ENCODE results near the gene FKBP1A.
"Not testable (repeated sequence)": the region's sequence is repeated elsewhere in the genome, so short reads cannot be mapped to it uniquely, and the experiment has no call there.

The FKBP1A gene

GRCh38 chr20:1417273-1417672 lies 24.4 kb upstream of the FKBP1A start:
- no peak for DNase-seq (ENCODE audit: low read depth in 3 of 3)

DNA sequence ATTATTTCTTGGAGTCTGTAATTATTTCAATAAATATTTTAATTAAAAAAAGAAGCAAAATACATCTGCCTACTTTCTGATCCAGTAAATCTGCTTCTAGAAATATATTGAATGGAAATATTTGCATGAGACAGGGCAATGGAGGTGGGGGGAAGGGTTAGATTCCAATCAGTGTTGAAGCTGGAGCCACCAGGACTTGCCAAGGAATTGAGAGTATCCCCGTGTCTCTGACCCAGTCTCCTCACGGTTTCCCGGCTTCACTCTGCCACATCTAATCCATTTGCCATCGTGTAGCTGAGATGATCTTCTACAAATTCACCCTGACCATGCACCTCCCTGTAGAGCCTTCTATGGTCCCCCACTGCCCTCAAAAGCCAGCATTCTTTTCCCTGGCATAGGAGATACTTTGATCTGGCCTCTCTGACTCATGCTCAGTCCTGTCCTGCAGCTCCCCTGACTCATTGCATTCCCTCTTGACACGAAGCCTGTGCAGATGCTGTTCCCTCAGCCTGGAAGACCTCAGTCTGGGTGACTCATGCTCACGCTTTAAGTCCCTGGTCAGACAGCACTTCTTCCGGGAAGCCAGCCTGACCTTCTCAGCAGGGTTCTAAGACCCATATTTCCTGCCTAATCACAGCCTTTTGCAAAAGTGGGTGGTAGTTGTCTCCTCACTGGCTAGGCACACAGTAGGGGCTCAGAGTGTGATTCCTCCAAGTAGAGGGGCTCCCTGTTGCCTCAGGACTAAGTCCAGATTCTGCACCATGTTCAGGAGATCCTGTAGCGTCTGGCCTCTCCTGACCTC lies 23.0 kb upstream of the FKBP1A start:
- no peak for DNase-seq (ENCODE audit: low read depth in 3 of 3)

- DNase-seq (ENCODE audit: low read depth in 3 of 3): no peak
Observed at GRCh38 chr20:1414982-1415381, 22.1 kb upstream of the FKBP1A start.

DNA sequence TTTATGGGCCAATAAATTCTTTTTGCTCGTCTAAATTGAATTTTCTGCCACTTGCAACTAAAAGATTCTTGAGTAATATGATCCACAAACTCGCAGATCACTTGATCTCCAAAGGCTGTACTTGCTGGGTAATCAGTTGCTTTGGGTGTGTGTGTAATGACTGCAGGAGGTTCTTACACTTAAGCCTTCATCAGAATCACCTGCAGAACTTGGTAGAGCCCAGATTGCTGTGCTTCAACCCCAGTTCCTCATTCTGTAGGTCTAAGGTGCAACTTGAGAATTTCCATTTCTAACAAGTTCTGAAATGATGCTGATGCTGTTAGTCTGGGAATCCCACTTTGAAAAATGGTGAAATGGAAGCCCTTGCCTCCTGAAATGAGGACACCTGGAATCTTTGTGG lies 12.9 kb upstream of the FKBP1A start:
- no peak for DNase-seq (ENCODE audit: low read depth in 3 of 3)

GRCh38 chr20:1403624-1404023 lies 10.8 kb upstream of the FKBP1A start:
- no peak for DNase-seq (ENCODE audit: low read depth in 3 of 3)

- no peak for DNase-seq (ENCODE audit: low read depth in 3 of 3)
Observed at GRCh38 chr20:1402149-1402548, 9.3 kb upstream of the FKBP1A start.

GRCh38 chr20:1401451-1401907 lies 8.6 kb upstream of the FKBP1A start:
- no peak for DNase-seq (ENCODE audit: low read depth in 3 of 3)

DNA sequence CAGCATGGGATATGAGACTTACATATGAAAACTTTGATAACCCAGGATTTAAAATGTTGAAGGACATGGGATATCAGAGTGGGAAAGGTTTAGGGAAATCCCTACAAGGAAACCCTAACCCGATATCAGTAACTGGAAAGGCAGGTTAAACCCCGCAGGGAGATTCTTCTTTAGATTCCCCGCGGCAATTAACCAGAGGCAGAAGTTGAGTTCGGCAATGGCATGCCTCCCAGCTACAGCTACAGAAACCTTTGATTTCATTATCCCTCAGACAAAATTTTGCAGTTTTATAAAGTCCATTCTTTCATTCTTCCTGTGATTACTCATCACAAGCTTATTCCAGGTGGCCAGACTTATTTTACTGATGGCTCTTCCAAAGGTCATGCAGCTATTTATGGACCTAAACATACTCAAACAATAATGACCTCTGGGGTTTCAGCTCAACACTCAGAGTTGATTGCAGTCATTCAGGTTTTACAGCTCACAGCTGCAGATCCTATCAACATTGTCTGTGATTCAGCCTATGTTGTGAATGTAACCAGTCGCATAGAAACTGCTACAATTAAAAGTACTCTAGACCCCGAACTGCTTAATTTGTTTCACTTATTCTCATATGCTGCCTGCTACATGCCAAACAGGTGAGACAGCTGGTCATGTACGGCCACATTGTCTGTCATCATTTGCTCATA lies 7.0 kb upstream of the FKBP1A start:
- DNase-seq (ENCODE audit: low read depth in 3 of 3): not testable (repeated sequence)

DNA sequence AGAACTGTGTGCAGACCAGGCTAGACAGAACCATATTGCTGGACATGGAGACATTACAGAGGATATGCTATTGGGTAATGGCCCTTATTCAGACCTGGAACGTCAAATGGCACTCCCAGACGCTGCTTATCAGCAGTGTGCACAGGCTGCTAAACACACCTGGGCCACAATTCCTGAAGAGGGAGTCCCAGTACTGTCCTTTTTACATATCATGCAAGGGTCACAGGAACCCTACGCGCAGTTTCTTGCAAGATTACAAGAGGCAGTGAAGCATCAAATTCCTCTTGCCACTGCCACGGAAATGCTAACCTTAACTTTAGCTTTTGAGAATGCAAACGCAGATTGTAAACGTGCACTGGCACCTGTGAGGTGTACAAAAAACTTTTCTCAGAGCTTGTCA lies 5.3 kb upstream of the FKBP1A start:
- DNase-seq (ENCODE audit: low read depth in 3 of 3): not testable (repeated sequence)

- no peak for DNase-seq (ENCODE audit: low read depth in 3 of 3)
Observed at GRCh38 chr20:1397710-1398109, 4.9 kb upstream of the FKBP1A start.

DNA sequence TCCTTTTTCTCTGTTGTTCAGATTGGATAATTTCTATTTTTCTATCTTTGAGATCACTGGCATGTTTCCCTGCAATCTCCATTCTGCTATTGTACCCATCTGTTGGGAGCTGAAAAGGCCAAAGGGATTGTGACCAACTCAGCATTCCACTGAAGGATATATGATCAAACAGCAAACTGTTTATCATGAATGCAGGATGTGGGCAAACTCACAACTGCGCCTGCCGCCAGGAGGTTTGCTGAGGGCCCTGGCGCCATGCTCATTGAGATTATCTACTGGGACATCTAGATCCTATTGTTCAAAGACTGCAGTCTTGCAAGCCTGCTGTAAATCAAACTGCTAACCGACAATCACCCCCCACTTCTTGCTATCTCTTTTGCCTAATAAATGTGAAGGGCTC lies 3.8 kb upstream of the FKBP1A start:
- DNase-seq (ENCODE audit: low read depth in 3 of 3): no peak

GRCh38 chr20:1396264-1396663 lies 3.4 kb upstream of the FKBP1A start:
- no peak for DNase-seq (ENCODE audit: low read depth in 3 of 3)

DNA sequence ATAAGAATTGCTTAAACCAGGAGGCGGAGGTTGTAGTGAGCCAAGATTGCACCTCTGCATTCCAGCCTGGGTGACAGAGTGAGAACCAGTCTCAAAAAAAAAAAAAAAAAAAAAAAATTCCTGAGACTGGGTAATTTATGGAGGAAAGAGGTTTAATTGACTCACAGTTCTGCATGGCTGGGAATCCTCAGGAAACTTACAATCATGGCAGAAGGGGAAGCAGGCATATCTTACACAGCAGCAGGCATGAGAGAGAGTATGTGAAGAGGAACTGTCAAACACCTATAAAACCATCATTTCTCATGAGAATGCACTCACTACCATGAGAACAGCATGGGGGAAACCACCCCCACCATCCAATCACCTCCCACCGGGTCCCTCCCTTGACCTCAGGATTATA lies 1.8 kb upstream of the FKBP1A start:
- no peak for DNase-seq (ENCODE audit: low read depth in 3 of 3)

GRCh38 chr20:1393507-1393882 lies 641 bp upstream of the FKBP1A start:
- DNase-seq (ENCODE audit: low read depth in 3 of 3): no peak

DNA sequence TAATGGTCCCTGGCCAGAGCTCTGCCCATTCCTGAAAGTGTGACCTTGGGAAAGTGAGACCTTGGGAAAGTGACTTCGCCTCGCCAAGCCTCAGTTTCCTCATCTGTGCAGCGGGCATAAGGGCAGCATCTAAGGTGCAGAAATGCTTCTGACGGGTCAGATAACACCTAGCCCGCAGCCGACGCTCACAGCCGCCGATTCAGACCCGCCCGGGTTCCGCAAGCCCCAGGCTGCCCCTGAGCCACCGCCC lies 486 bp downstream of the FKBP1A start:
- DNase-seq (ENCODE audit: low read depth in 3 of 3): no peak

DNA sequence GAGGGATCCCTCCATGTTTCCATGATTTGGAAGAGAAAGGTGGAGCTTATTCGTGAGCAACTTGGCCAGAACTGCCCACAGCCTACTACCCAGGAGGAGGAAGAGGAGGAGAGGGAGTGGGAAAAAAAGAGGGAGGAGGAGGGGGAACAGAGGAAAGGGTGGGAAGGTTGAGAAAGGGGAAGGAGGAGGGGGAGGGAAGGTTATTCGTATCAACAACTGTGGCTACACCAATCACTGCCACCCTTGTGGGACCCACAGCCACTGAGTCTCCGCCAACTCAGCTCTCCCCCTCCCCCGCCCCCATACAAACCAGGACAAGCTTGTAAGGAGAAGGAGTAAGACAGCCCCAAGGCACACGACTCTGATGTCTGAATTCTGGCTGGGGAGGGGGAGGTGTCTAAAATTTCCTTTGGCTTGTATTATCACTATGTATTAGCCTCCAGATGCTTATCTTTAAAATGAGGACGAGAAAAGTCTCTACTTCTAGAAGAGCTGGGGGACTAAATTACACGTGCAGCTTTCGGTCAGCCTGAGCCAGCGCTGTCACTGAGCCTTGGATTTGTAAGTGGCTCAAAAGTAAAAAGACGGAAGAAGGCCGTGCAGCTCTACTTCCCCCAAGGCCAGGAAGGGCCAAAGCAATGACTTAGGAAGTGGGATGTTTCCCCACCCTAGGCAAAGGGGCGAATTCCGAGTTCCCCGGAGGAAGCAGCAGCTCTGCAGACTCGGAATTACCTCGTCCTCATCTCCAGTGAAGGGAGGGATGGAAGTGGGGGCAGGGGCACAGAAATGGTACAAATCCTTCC lies 1.0 kb downstream of the FKBP1A start:
- no peak for DNase-seq (ENCODE audit: low read depth in 3 of 3)

GRCh38 chr20:1390581-1391403 lies 2.1 kb downstream of the FKBP1A start:
- DNase-seq (ENCODE audit: low read depth in 3 of 3): no peak

DNA sequence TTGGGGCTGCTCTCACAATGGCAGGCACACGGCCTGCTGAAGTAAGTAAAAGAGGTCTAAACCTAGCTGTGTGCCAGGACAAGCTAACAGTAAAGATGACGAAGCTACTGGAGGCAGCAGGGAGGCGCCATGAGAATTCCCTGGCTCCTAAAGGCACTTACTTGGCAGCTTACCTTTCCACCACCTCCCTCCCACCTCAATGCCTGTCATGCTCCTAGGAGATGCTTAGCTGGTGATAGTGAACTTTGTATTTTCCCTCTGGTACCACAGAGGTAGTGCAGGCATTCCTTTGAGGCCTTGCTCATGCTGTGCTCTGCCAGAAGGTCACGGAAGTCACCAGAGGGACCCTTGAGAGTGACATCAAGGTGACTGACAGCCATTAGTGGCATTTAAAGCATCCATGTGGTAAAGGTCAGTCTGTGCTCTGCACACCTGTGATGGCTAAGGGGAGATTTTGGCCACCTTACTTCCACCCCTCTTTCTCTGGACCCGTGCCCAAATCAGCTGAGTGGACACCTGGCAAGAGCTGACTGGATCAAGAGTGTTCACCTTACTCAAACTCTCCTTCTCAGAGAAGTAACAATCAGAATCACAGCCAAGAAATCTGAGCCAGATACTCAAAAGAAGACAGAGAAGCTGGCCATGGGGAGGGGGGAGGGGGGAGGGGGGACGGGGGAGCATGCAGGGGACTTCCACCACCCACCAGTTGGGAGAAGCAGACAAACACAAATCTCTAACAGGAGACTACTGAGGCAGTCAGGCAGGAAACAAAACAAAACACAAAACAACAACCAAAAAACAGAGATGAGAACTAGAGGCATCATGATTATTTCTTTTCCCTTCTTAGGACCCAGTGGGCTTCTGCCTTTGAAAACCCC lies 2.9 kb downstream of the FKBP1A start:
- DNase-seq (ENCODE audit: low read depth in 3 of 3): no peak

DNA sequence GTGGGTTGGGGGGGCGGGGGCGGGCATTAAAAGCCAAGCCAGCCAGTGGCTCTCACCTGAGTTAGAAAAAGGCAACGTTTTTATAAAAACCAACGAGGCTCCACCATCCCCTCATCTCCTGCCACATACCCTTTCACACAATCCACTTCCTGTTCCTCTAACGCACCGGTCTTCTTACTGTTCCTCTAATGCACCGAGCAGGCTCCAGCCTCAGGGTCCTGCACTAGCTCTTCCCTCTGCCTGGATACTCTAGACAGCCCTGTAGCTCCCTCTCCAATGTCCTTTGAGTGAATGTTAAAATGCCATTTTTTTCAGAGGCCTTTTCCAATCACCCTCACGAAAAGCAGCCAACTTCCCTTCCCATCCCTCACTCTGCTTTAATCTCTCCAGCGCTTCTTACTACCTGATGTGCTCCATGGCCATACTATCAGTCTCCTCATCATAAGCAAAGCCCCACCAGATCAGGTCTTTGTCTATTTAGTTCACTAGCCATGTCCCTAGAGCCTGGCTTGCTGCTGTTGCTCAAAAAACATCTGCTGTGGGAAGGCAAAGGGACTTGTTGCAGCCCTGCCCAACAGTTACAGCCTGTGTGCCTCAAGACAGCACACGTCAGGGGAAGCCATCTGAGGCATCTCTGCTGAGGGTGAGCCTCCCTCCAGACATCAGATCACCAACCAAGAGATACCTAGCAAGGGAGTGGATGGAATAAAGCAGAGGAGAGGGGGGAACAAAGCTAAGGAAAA lies 3.9 kb downstream of the FKBP1A start:
- DNase-seq (ENCODE audit: low read depth in 3 of 3): no peak

DNA sequence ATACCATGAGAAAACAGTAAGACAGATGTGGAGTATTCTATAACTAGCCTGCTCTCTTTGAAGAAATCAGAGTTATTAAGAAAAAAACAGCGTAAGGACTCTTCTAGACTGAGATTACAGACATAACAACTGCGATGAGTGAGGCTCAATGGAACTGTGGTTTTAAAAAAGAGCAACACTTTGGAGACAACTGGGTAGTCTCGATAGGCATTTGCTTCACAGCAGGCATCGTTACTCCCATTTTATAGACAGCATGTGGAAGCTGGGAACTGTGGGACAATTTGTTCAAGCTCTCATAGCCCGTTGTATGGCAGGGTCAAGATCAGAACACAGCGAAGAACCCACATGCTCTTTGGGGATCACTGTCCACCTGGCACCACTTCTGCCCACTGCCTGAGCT lies 4.6 kb downstream of the FKBP1A start:
- DNase-seq (ENCODE audit: low read depth in 3 of 3): no peak
